Lower leg skin (tissue), 3 donors: ENCODE measurements around the gene DCLK2.

ENCODE experiments used
- POLR2A ChIP-seq, 2 donors: fragments of 450-650 bp; IDR thresholded peaks; one replicate each; pipeline ENCODE4 v1.6.1; 2016 to 2017; ENCODE audit warnings: antibody characterized with exemption in 2 of 2, mild to moderate bottlenecking in 1 of 2, moderate library complexity in 1 of 2
- TF ChIP-seq, protein P1 (sequence below), 3 donors: fragments of 450-650 bp; IDR thresholded peaks; one replicate each; pipeline ENCODE4 v1.5.1; 2016; ENCODE audit warnings: antibody characterized with exemption in 3 of 3, mild to moderate bottlenecking in 3 of 3, moderate library complexity in 2 of 3

GRCh38 chr4:150056569-150056968 is 21.7 kb upstream of the DCLK2 start:
- TF ChIP-seq, protein P1, sequence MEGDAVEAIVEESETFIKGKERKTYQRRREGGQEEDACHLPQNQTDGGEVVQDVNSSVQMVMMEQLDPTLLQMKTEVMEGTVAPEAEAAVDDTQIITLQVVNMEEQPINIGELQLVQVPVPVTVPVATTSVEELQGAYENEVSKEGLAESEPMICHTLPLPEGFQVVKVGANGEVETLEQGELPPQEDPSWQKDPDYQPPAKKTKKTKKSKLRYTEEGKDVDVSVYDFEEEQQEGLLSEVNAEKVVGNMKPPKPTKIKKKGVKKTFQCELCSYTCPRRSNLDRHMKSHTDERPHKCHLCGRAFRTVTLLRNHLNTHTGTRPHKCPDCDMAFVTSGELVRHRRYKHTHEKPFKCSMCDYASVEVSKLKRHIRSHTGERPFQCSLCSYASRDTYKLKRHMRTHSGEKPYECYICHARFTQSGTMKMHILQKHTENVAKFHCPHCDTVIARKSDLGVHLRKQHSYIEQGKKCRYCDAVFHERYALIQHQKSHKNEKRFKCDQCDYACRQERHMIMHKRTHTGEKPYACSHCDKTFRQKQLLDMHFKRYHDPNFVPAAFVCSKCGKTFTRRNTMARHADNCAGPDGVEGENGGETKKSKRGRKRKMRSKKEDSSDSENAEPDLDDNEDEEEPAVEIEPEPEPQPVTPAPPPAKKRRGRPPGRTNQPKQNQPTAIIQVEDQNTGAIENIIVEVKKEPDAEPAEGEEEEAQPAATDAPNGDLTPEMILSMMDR (IDR thresholded peaks at IDR 0.05) = no peak
- TF ChIP-seq POLR2A (IDR thresholded peaks at IDR 0.05) = no peak
